GM12865 (cell line): ENCODE measurements around the gene PYHIN1.

Experiments
- DNase-seq: peaks from one replicate; pipeline ENCODE4 v3.0.0; 2010; ENCODE audit warnings: low read depth
- H3K4me3 ChIP-seq: 2 replicates; pipeline ENCODE4 v1.5.1; 2011; ENCODE audit warnings: mild to moderate bottlenecking, low read depth, low read length, control low read depth
- CTCF ChIP-seq: IDR thresholded peaks from 2 replicates; pipeline ENCODE4 v1.5.1; 2011; ENCODE audit warnings: low read length, control low read depth, low read depth, inconsistent platforms; ENCODE audit not compliant: insufficient read depth; ENCODE audit errors: missing control alignments

PYHIN1 gene

DNA sequence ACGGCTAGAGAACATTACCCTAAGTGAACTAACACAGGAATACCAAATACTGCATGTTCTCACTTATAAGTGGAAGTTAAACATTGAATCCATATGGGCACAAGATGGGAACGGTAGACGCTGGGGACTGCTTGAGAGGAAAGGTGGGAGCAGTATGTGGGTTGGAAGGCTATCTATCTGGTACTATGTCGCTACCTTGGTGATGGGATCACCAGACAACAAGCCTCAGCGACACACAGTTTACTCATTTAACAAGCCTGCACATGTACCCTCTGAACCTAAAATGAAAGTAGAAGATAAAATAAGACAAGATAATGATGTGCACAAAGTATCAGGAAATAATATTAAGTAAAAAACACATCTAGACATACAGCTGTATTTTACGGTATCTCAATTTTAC is 819 bp downstream of the PYHIN1 start:
- no peak for TF ChIP-seq CTCF
- no peak for DNase-seq
- H3K4me3 ChIP-seq: no peak overlapping the region

DNA sequence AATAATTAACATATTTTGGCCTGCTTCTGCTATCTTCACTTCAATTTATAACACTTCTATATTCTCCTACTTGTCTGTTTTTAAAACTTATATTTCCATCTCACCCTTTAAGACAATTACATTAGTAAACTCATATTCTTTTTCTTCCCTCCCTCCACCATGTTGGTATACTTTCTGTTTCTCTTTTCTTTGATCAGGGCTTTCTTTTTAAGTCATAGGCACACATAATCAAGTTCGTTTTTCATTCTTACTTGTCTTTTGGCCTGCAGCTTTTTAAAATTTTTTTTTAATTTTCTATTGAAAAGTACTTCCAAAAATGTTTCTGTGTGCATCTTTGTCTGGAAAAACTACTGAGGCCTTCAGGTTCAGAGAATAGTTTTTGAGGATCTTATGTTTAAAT is 2.3 kb downstream of the PYHIN1 start:
- no peak overlapping the region for H3K4me3 ChIP-seq
- peak; percentile 11 for DNase-seq
- no peak for TF ChIP-seq CTCF

GRCh38 chr1:158939180-158939579 is 7.8 kb downstream of the PYHIN1 start:
- no peak for DNase-seq
- H3K4me3 ChIP-seq: no peak overlapping the region
- TF ChIP-seq CTCF: no peak

- TF ChIP-seq CTCF: no peak
- H3K4me3 ChIP-seq: no peak overlapping the region
- DNase-seq: no peak
Observed at GRCh38 chr1:158941317-158941716, 10.0 kb downstream of the PYHIN1 start.

DNA sequence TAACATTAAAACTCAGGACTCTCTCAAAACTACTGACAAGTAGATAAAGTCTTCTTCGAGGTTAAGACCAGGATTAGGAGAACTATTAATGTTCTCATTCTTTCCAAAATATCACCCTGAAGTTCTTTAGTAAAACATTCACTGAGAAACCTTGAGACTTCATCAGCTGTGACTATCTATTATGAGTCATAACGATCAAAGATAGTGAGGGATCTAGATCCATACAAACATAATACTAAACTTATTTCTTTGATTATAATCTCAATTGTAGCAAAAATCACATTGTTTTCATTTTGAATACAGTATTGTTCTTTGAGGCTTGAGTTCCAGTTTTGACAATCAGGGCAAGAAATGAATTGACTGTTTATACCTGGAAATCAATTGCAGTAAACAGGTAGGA is 11.1 kb downstream of the PYHIN1 start:
- no peak for DNase-seq
- no peak for TF ChIP-seq CTCF
- H3K4me3 ChIP-seq: no peak overlapping the region

GRCh38 chr1:158943059-158943458 is 11.7 kb downstream of the PYHIN1 start:
- DNase-seq: no peak
- TF ChIP-seq CTCF: no peak
- no peak overlapping the region for H3K4me3 ChIP-seq

DNA sequence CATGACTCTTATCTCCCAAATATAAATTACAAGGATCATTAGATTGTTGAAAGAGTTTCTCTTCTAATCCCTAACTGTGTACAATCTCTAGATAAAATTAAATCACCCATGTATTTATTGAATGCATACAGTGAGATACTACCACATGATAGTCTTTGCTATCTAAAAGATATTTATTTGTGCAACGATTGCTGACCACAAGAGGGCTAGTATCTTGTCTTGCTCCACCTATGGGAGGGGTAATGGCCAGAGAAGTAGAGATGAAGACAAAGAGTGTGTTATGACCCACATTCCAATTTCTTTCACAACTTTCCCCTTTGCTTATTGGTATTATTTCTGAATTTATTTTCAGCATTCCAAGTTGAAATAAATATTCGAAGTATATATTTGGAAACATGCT is 13.7 kb downstream of the PYHIN1 start:
- DNase-seq: peak; percentile 5
- no peak for TF ChIP-seq CTCF

More for the DNA sequence above, 13.7 kb downstream of the PYHIN1 start:
- no peak overlapping the region for H3K4me3 ChIP-seq
